AG09309 (cell line): ENCODE results near the gene TANK.

ENCODE experiments used
- DNase-seq: peaks from one replicate; pipeline ENCODE4 v3.0.0-alpha.2; 2010; ENCODE audit warnings: low read depth
- H3K4me3 ChIP-seq: 2 replicates; pipeline ENCODE4 v1.5.1; 2011; ENCODE audit warnings: mild to moderate bottlenecking, low read depth, low read length, moderate library complexity; ENCODE audit not compliant: control insufficient read depth
- CTCF ChIP-seq: IDR thresholded peaks from 2 replicates; pipeline ENCODE4 v1.5.1; 2011; ENCODE audit warnings: mild to moderate bottlenecking, low read depth, low read length, inconsistent platforms; ENCODE audit not compliant: insufficient read depth, control insufficient read depth; ENCODE audit errors: missing control alignments

TANK gene

GRCh38 chr2:161160226-161161073 lies at the start of gene TANK:
TANK (plus strand) TSS chr2:161160428; CDS start chr2:161179663, 19,235 bp downstream.
- TF ChIP-seq CTCF, result peak; percentile 0
- H3K4me3 ChIP-seq, result peak within 1 kb of the TSS; percentile 97
- peak; percentile 96 for DNase-seq

GRCh38 chr2:161111531-161111930 lies 48.7 kb upstream of the TANK start:
- TF ChIP-seq CTCF, result no peak
- no peak overlapping the region for H3K4me3 ChIP-seq
- DNase-seq, result no peak

GRCh38 chr2:161112908-161113307 lies 47.3 kb upstream of the TANK start:
- no peak for DNase-seq
- TF ChIP-seq CTCF, result no peak
- no peak overlapping the region for H3K4me3 ChIP-seq

GRCh38 chr2:161113693-161114575 lies 46.3 kb upstream of the TANK start:
- H3K4me3 ChIP-seq, result no peak overlapping the region
- no peak for DNase-seq
- no peak for TF ChIP-seq CTCF

GRCh38 chr2:161115205-161115604 lies 45.0 kb upstream of the TANK start:
- no peak for DNase-seq
- H3K4me3 ChIP-seq, result no peak overlapping the region
- TF ChIP-seq CTCF, result no peak

GRCh38 chr2:161115605-161116380 lies 44.4 kb upstream of the TANK start:
- TF ChIP-seq CTCF, result no peak
- no peak overlapping the region for H3K4me3 ChIP-seq
- no peak for DNase-seq
